Left lobe of liver (tissue), 2 donors: Measurements from ENCODE around the gene SLC39A3. TPM values are rescaled to one million over a fixed set of nuclear protein-coding genes. Genes with fewer than 3 reads are reported as not detected.

Experiments used
- ATAC-seq: fragments of 200-7000 bp; cut with Tn5 transposase; one replicate; pipeline ENCODE4 v1.9.1; 2020; ENCODE audit warnings: mild to moderate bottlenecking, moderate library complexity
- DNase-seq: peaks from one replicate; pipeline ENCODE4 v3.0.0-alpha.2; 2020; ENCODE audit warnings: low spot score
- total RNA-seq: library from RNA; stranded (reverse); gene quantifications from one replicate; pipeline ENCODE4 v1.2.1, GENCODE V29; 2021
- donor health status: DM: no; HTN: no; CAD: no; lungs with moderate emphysema.
- donor health status: DM: no; HTN: yes; CAD: no.

The SLC39A3 gene
- total RNA-seq, 1 donor from 2014 or later: 18.6 TPM

GRCh38 chr19:2750808-2751437, 11.1 kb upstream of the SLC39A3 start:
- DNase-seq (no peak), ATAC-seq (no peak)

DNA sequence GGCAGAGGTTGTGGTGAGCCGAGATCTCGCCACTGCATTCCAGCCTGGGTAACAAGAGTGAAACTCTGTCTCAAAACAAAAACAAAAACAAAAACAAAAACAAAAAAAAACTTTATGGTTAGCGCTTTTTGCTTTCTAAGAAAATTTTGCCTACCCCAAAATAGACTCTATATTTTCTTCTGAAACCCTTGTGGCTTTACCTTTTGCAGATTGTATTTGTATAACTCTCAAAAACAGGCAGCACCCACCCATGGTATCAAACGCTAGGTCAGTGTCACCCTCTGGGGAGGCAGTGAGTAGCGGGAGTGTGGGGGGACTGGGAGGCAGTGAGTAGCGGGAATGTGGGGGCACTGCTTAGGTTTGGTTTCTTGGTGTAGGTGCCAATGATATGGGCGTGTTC, 7.5 kb upstream of the SLC39A3 start:
- ATAC-seq (no peak), DNase-seq (no peak)

DNA sequence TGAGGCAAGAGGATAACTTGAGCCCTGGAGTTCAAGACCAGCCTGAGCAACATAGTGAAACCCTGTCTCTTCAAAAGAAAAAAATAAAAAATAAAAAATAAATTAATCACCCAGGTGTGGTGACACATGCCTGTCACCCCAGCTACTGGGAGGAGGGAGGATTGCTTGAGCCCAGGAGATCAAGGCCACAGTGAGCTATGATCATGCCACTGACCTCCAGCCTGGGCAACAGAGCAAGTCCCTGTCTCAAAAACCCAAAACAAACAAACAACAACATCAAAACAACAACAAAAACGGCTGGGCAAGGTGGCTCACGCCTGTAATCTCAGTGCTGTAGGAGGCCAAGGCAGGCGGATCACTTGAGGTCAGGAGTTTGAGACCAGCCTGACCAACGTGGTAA, 4.3 kb upstream of the SLC39A3 start:
- no peak for ATAC-seq
- no peak for DNase-seq

GRCh38 chr19:2743099-2743498, 3.3 kb upstream of the SLC39A3 start:
- DNase-seq (no peak), ATAC-seq (no peak)

- DNase-seq (no peak), ATAC-seq (no peak)
Measured at GRCh38 chr19:2740314-2740656, 468 bp upstream of the SLC39A3 start.

GRCh38 chr19:2736550-2737190, 3.1 kb downstream of the SLC39A3 start:
- ATAC-seq: no peak

DNA sequence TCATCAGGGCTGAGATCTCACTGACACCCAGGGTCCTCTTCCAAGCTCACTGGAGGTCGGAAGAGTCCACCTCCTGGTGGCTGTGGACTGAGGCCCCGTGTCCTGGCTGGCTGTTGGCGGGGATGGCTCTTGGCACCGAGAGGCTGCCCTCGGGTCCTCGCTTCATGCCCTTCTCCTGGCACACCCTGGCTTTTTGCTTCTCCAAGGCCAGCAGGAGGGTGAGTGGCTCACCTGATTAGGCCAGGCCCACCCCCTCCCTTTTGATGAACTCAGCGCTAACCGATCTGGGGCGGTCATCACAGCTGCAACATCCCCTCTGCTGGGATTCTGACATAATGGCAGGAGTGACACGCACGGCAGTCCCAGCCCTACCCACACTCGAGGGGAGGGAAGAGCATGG, 4.4 kb downstream of the SLC39A3 start:
- no peak for ATAC-seq
- DNase-seq: no peak

More at GRCh38 chr19:2736550-2737190, 3.1 kb downstream of the SLC39A3 start:
- no peak for DNase-seq

GRCh38 chr19:2734589-2735288, 5.1 kb downstream of the SLC39A3 start:
- ATAC-seq (no peak), DNase-seq (no peak)

DNA sequence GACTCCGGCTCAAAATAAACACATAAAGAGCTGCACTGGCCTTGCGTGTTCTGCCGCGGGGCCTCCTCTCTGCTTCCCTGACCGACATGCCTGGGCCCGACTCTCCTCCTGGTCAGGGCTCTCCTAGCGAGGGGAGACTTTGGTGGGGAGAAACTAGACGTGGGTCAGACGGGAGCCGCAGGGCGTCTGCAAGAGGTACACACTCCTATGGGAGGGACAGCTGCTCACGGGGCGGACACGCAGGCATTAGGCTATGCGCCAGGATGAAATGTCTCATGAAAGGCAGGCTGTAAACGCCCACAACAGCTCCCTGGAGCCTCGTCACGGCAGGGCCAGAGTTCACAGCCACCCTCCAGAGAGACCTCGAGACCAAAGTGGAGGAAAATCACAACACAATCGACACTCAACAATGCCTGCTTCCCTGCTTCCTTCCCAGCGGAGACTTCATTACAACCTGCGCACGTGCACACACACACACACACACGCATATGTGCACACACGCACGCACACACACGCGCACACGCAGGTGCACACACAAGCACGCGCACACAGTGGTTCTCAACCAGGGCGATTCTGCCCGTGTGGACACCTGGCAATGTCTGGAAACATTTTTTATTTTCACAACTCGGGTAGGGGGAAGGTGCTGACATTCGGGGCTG, 5.8 kb downstream of the SLC39A3 start:
- DNase-seq (no peak), ATAC-seq (no peak)

- DNase-seq (no peak), ATAC-seq (no peak)
Measured at GRCh38 chr19:2732883-2733282, 6.9 kb downstream of the SLC39A3 start.

GRCh38 chr19:2732157-2732725, 7.6 kb downstream of the SLC39A3 start:
- ATAC-seq (no peak), DNase-seq (no peak)

- DNase-seq: no peak
- no peak for ATAC-seq
Measured at GRCh38 chr19:2731181-2731995, 8.4 kb downstream of the SLC39A3 start.

DNA sequence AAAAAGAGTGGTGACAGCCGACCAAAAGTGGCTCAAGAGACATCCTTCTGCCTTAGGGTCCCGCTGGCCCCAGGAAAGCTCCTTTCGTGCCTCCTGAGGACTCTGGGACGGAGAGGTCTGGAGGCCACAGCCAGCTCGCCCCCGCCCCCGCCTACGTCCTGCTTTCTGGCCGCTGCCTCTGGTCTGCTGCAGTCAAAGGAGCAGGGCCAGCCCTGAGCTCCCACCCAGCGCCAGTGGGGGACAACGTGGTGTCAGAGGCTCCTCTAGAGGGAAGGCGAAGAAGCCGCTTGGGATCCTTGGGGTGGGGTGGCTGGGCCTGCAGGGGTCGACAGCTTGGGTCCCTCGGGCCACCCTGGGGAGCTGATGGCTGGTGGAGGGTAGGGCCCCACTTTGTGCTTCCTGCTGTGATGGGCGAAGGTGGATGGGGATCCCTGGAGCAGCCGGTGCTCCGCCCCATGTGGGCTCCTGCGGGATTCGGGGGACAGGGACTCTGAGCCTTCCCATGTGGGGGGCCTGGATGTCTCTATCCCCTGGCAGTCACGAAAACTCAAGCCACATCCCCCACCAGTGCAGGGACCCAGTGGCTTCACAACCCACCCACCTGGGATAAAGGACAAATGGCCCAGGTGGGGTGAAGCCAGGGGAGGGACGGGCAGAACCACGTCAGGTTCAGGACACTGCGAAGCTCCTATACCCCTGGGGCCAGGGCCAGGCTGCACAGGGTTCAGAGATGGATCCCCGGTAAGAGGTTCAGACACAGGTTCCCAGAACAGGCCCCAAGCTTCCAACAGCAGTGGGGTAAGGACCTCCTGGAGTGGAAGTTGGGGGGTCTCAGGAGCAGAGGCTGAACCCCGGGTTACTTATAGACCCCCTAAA, 9.6 kb downstream of the SLC39A3 start:
- DNase-seq (no peak), ATAC-seq (no peak)

- ATAC-seq (no peak), DNase-seq (no peak)
Measured at GRCh38 chr19:2728783-2729387, 10.9 kb downstream of the SLC39A3 start.

GRCh38 chr19:2727640-2727944, 12.2 kb downstream of the SLC39A3 start:
- ATAC-seq (no peak), DNase-seq (no peak)

GRCh38 chr19:2726904-2727639, 12.7 kb downstream of the SLC39A3 start:
- ATAC-seq (no peak), DNase-seq (no peak)

GRCh38 chr19:2726160-2726855, 13.5 kb downstream of the SLC39A3 start:
- no peak for ATAC-seq
- no peak for DNase-seq

DNA sequence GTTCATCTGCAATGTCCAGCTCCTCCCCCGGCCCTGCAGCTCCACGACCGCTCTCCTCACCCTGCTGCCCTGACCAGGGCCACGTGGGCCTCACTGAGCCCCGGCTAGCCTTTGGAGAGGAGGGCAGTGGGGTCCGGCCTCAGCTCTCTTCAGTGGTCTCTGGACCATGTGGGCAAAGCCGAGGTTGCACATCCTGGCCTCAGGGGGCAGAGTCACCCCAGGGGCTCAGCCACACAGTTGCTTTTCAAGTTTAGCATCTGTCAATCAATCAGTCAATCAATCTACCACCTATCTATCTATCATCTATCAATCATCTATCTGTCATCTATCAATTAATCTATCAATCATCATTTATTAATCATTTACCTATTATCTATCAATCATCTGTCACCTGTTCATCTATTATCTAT, 15.7 kb downstream of the SLC39A3 start:
- DNase-seq (no peak), ATAC-seq (no peak)
